ENCODE results near the gene CNP. TPM values are rescaled to one million over a fixed set of nuclear protein-coding genes. Genes with fewer than 3 reads are reported as not detected.
A peak's percentile ranks its signal among the peaks of the same experiment; 100 is the strongest.

The CNP gene
- total RNA-seq, 1 donor from 2014 or later, result 81.6 TPM

GRCh38 chr17:41957031-41957868 lies 9.3 kb upstream of the CNP start:
- Mint-ChIP-seq H3K27ac (no peak overlapping the region), H3K27me3 (peaks cover 3% of the 10 kb centered on the region)
- intact Hi-C loops (cut with micrococcal nuclease), result no loop called here

GRCh38 chr17:41957869-41958439 lies 8.6 kb upstream of the CNP start:
- intact Hi-C loops (cut with micrococcal nuclease), result no loop called here
- Mint-ChIP-seq H3K36me3 (ENCODE audit: low read depth) (no peaks in the 10 kb centered on the region), H3K4me1 (no peaks in the 10 kb centered on the region), H3K9me3 (no peaks in the 10 kb centered on the region), H3K27ac (no peak overlapping the region), H3K27me3 (peaks cover 3% of the 10 kb centered on the region), H3K4me3 (no peak overlapping the region)
- no peak for DNase-seq

More at GRCh38 chr17:41957031-41957868, 9.3 kb upstream of the CNP start:
- DNase-seq, result no peak
- Mint-ChIP-seq H3K4me3 (no peak overlapping the region), H3K4me1 (no peaks in the 10 kb centered on the region), H3K36me3 (ENCODE audit: low read depth) (no peaks in the 10 kb centered on the region), H3K9me3 (no peaks in the 10 kb centered on the region)

GRCh38 chr17:41959030-41959335 lies 7.6 kb upstream of the CNP start:
- Mint-ChIP-seq H3K27me3 (peaks cover 3% of the 10 kb centered on the region), H3K4me3 (no peak overlapping the region), H3K4me1 (no peaks in the 10 kb centered on the region), H3K27ac (no peak overlapping the region), H3K36me3 (ENCODE audit: low read depth) (no peaks in the 10 kb centered on the region), H3K9me3 (no peaks in the 10 kb centered on the region)
- DNase-seq, result no peak
- intact Hi-C loops (cut with micrococcal nuclease), result no loop called here

- intact Hi-C loops (cut with micrococcal nuclease), result loop anchor here (10.0 kb wide), 1 partner anchor 225 kb away; the partner anchor contains the start of genes HCRT and KCNH4
- H3K4me1 Mint-ChIP-seq, result no peaks in the 10 kb centered on the region
- H3K27ac Mint-ChIP-seq, result no peak overlapping the region
- no peak overlapping the region for H3K4me3 Mint-ChIP-seq
- peak; percentile 62 for DNase-seq
- no peaks in the 10 kb centered on the region for H3K36me3 Mint-ChIP-seq (ENCODE audit: low read depth)
- no peaks in the 10 kb centered on the region for H3K9me3 Mint-ChIP-seq
- peaks cover 3% of the 10 kb centered on the region for H3K27me3 Mint-ChIP-seq
These were observed 7.1 kb upstream of the CNP start for GRCh38 chr17:41959336-41960095.

GRCh38 chr17:41962111-41962510 lies 4.5 kb upstream of the CNP start:
- DNase-seq, result no peak
- Mint-ChIP-seq H3K4me3 (no peak overlapping the region), H3K9me3 (no peaks in the 10 kb centered on the region), H3K36me3 (ENCODE audit: low read depth) (no peaks in the 10 kb centered on the region), H3K27me3 (peaks cover 3% of the 10 kb centered on the region), H3K27ac (no peak overlapping the region), H3K4me1 (peaks cover 12% of the 10 kb centered on the region)
- intact Hi-C loops (cut with micrococcal nuclease), result loop anchor here (2.0 to 10.0 kb wide), 2 partner anchors 139 to 223 kb away; partner anchors contain the start of genes HCRT and KCNH4

GRCh38 chr17:41962768-41963434 lies 3.7 kb upstream of the CNP start:
- H3K9me3 Mint-ChIP-seq, result no peaks in the 10 kb centered on the region
- H3K27ac Mint-ChIP-seq, result no peak overlapping the region
- DNase-seq, result peak; percentile 93
- peaks cover 3% of the 10 kb centered on the region for H3K27me3 Mint-ChIP-seq
- peaks cover 5% of the 10 kb centered on the region for H3K36me3 Mint-ChIP-seq (ENCODE audit: low read depth)
- peaks cover 19% of the 10 kb centered on the region for H3K4me1 Mint-ChIP-seq
- H3K4me3 Mint-ChIP-seq, result no peak overlapping the region
- intact Hi-C loops (cut with micrococcal nuclease), result loop anchor here (2.0 to 10.0 kb wide), 2 partner anchors 138 to 222 kb away; partner anchors contain the start of genes HCRT and KCNH4

GRCh38 chr17:41965694-41966462 lies 717 bp upstream of the CNP start:
- intact Hi-C loops (cut with micrococcal nuclease), result loop anchor here (1.0 to 10.0 kb wide), 5 partner anchors 36 to 219 kb away; partner anchors contain the start of genes DHX58, HCRT, KCNH4 and ODAD4
- H3K27me3 Mint-ChIP-seq, result peaks cover 3% of the 10 kb centered on the region
- H3K9me3 Mint-ChIP-seq, result no peaks in the 10 kb centered on the region
- H3K4me3 Mint-ChIP-seq, result peak overlapping the region; percentile 81
- H3K36me3 Mint-ChIP-seq (ENCODE audit: low read depth), result peaks cover 19% of the 10 kb centered on the region
- peak overlapping the region; percentile 57 for H3K27ac Mint-ChIP-seq
- peak; percentile 89 for DNase-seq
- H3K4me1 Mint-ChIP-seq, result peaks cover 29% of the 10 kb centered on the region

GRCh38 chr17:41967141-41967920 lies 736 bp downstream of the CNP start:
- peak overlapping the region; percentile 84 for H3K27ac Mint-ChIP-seq
- H3K9me3 Mint-ChIP-seq, result no peaks in the 10 kb centered on the region
- H3K27me3 Mint-ChIP-seq, result no peaks in the 10 kb centered on the region
- H3K4me1 Mint-ChIP-seq, result peaks cover 32% of the 10 kb centered on the region
- intact Hi-C loops (cut with micrococcal nuclease), result loop anchor here (1.0 to 10.0 kb wide), 3 partner anchors 50 to 217 kb away; partner anchors contain the start of genes DHX58, DNAJC7, HCRT and KCNH4
- DNase-seq, result peak; percentile 87
- peak overlapping the region; percentile 81 for H3K4me3 Mint-ChIP-seq
- H3K36me3 Mint-ChIP-seq (ENCODE audit: low read depth), result peaks cover 28% of the 10 kb centered on the region

- intact Hi-C loops (cut with micrococcal nuclease), result loop anchor here (1.0 to 10.0 kb wide), 3 partner anchors 49 to 217 kb away; partner anchors contain the start of genes DHX58, DNAJC7, HCRT and KCNH4
- no peaks in the 10 kb centered on the region for H3K27me3 Mint-ChIP-seq
- peaks cover 33% of the 10 kb centered on the region for H3K36me3 Mint-ChIP-seq (ENCODE audit: low read depth)
- DNase-seq, result peak; percentile 60
- H3K27ac Mint-ChIP-seq, result peak overlapping the region; percentile 68
- H3K9me3 Mint-ChIP-seq, result no peaks in the 10 kb centered on the region
- peaks cover 35% of the 10 kb centered on the region for H3K4me1 Mint-ChIP-seq
- peak overlapping the region; percentile 81 for H3K4me3 Mint-ChIP-seq
These were observed 1.5 kb downstream of the CNP start for GRCh38 chr17:41967921-41968578.

- H3K27ac Mint-ChIP-seq, result no peak overlapping the region
- DNase-seq, result no peak
- no peaks in the 10 kb centered on the region for H3K27me3 Mint-ChIP-seq
- H3K9me3 Mint-ChIP-seq, result no peaks in the 10 kb centered on the region
- H3K4me1 Mint-ChIP-seq, result peaks cover 35% of the 10 kb centered on the region
- no peak overlapping the region for H3K4me3 Mint-ChIP-seq
- intact Hi-C loops (cut with micrococcal nuclease), result loop anchor here (10.0 kb wide), 1 partner anchor 216 kb away; the partner anchor contains the start of genes HCRT and KCNH4
- peaks cover 39% of the 10 kb centered on the region for H3K36me3 Mint-ChIP-seq (ENCODE audit: low read depth)
These were observed 2.1 kb downstream of the CNP start for GRCh38 chr17:41968676-41969075.

- Mint-ChIP-seq H3K4me1 (peaks cover 24% of the 10 kb centered on the region), H3K9me3 (no peaks in the 10 kb centered on the region), H3K27ac (peak overlapping the region; percentile 10), H3K36me3 (ENCODE audit: low read depth) (peaks cover 53% of the 10 kb centered on the region), H3K4me3 (no peak overlapping the region), H3K27me3 (no peaks in the 10 kb centered on the region)
- intact Hi-C loops (cut with micrococcal nuclease), result no loop called here
- DNase-seq, result no peak
These were observed 4.3 kb downstream of the CNP start for GRCh38 chr17:41970901-41971331.
